ENCODE results near the gene GPD1.

GPD1 gene

GRCh38 chr12:50073206-50073605, 30.6 kb upstream of the GPD1 start:
- no peak for DNase-seq (ENCODE audit: low read depth)
- no peak overlapping the region for H3K4me3 ChIP-seq (ENCODE audit: control insufficient read depth, low read depth, low read length)
- TF ChIP-seq, protein P1, sequence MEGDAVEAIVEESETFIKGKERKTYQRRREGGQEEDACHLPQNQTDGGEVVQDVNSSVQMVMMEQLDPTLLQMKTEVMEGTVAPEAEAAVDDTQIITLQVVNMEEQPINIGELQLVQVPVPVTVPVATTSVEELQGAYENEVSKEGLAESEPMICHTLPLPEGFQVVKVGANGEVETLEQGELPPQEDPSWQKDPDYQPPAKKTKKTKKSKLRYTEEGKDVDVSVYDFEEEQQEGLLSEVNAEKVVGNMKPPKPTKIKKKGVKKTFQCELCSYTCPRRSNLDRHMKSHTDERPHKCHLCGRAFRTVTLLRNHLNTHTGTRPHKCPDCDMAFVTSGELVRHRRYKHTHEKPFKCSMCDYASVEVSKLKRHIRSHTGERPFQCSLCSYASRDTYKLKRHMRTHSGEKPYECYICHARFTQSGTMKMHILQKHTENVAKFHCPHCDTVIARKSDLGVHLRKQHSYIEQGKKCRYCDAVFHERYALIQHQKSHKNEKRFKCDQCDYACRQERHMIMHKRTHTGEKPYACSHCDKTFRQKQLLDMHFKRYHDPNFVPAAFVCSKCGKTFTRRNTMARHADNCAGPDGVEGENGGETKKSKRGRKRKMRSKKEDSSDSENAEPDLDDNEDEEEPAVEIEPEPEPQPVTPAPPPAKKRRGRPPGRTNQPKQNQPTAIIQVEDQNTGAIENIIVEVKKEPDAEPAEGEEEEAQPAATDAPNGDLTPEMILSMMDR (IDR thresholded peaks at IDR 0.05; ENCODE audit: control insufficient read depth, insufficient read depth, low read depth, low read length, missing control alignments): no peak

DNA sequence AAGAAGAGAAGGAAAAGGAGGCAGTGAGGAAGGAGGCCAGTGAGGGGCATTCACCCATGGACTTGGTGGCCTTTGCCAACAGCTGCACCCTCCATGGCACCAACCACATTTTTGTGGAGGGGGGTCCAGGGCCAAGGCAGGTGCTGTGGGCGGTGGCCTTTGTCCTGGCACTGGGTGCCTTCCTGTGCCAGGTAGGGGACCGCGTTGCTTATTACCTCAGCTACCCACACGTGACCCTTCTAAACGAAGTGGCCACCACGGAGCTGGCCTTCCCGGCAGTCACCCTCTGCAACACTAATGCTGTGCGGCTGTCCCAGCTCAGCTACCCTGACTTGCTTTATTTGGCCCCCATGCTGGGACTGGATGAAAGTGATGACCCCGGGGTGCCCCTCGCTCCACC, 30.1 kb upstream of the GPD1 start:
- TF ChIP-seq, protein P1 (IDR thresholded peaks at IDR 0.05; ENCODE audit: control insufficient read depth, insufficient read depth, low read depth, low read length, missing control alignments): no peak
- DNase-seq (ENCODE audit: low read depth): no peak
- H3K4me3 ChIP-seq (ENCODE audit: control insufficient read depth, low read depth, low read length): no peak overlapping the region

- TF ChIP-seq, protein P1 (IDR thresholded peaks at IDR 0.05; ENCODE audit: control insufficient read depth, insufficient read depth, low read depth, low read length, missing control alignments): peak; percentile 95
- no peak overlapping the region for H3K4me3 ChIP-seq (ENCODE audit: control insufficient read depth, low read depth, low read length)
- DNase-seq (ENCODE audit: low read depth): peak; percentile 43
These were observed 28.6 kb upstream of the GPD1 start for GRCh38 chr12:50074936-50075807.

GRCh38 chr12:50075808-50076170, 28.0 kb upstream of the GPD1 start:
- DNase-seq (ENCODE audit: low read depth): no peak
- H3K4me3 ChIP-seq (ENCODE audit: control insufficient read depth, low read depth, low read length): no peak overlapping the region
- TF ChIP-seq, protein P1 (IDR thresholded peaks at IDR 0.05; ENCODE audit: control insufficient read depth, insufficient read depth, low read depth, low read length, missing control alignments): no peak

- TF ChIP-seq, protein P1 (IDR thresholded peaks at IDR 0.05; ENCODE audit: control insufficient read depth, insufficient read depth, low read depth, low read length, missing control alignments): no peak
These were observed 26.7 kb upstream of the GPD1 start for GRCh38 chr12:50077099-50077498.

GRCh38 chr12:50078281-50078680, 25.5 kb upstream of the GPD1 start:
- H3K4me3 ChIP-seq (ENCODE audit: control insufficient read depth, low read depth, low read length): no peak overlapping the region
- DNase-seq (ENCODE audit: low read depth): no peak
- TF ChIP-seq, protein P1 (IDR thresholded peaks at IDR 0.05; ENCODE audit: control insufficient read depth, insufficient read depth, low read depth, low read length, missing control alignments): no peak

More at GRCh38 chr12:50077099-50077498, 26.7 kb upstream of the GPD1 start:
- no peak for DNase-seq (ENCODE audit: low read depth)
- H3K4me3 ChIP-seq (ENCODE audit: control insufficient read depth, low read depth, low read length): no peak overlapping the region
